GM19324 (cell line): ENCODE results near the gene CACNA2D4.

Source experiments
- ATAC-seq: cut with Tn5 transposase; IDR thresholded peaks from one replicate; pipeline ENCODE4 v1.9.1; 2021; ENCODE audit warnings: mild to moderate bottlenecking, moderate library complexity; ENCODE audit not compliant: unreplicated experiment, low FRiP score

Gene CACNA2D4

GRCh38 chr12:1873531-1874510, 44.6 kb downstream of the CACNA2D4 start:
- ATAC-seq = no peak

GRCh38 chr12:1872448-1872847, 46.0 kb downstream of the CACNA2D4 start:
- no peak for ATAC-seq

DNA sequence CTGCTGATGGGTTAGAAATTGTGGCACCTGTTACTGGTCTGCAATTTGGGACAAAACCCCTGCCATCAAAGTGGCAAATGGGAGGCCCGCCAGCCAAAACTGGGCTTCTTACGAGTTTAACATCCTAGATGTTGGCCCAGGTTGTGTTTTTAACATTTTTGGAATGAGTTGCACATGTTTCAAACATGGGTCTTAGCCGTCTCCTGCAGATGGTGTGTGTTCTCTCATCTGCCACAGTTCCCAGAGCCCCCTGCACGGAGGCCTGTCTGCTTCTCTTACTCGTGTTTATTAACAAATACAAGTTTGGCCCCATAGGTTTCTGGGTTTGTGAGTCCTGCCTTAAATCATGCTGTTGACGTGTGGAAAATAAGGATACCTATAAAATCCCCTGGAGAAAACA, 46.5 kb downstream of the CACNA2D4 start:
- ATAC-seq = no peak

- no peak for ATAC-seq
These were observed 47.2 kb downstream of the CACNA2D4 start for GRCh38 chr12:1870998-1871917.

DNA sequence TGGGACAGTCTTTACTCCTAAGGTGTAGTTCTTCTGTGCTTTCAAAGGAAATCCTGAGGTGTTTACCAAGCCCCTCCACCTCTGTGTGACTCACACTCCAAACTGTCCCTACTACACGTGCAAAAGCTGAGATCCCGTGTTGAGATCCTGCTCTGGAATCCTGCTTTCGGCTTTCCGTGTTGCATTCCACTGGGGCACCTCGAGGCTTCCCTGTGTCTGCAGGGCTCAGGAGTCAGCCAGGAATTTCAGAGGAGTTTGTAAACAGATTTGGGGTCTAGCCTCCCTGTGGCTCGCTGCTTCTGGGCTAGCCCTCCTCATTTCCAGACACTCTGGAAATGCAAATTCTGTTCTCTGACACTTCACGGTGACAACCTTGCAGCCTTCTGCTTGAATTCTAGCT, 48.4 kb downstream of the CACNA2D4 start:
- ATAC-seq = no peak

DNA sequence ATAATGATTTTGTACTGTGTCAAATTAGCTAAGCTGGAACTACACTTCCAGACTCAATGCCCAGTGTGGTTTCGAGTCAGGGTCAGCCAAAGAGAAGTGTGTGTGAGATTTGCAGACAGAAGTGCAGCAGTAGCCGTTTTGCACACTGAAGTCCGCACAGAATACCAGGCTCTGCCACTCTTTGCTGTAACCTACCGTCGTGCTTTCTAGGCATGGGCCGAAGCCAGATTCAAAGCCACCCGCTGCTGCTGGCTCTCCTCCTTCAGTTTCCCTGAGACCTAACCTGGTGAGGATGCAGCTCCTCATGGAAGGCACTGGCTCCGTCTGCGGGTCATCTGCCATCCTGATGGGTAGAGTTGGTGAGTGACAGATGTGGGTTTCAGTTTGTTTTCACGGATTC, 49.3 kb downstream of the CACNA2D4 start:
- no peak for ATAC-seq

GRCh38 chr12:1865284-1865866, 53.1 kb downstream of the CACNA2D4 start:
- no peak for ATAC-seq

DNA sequence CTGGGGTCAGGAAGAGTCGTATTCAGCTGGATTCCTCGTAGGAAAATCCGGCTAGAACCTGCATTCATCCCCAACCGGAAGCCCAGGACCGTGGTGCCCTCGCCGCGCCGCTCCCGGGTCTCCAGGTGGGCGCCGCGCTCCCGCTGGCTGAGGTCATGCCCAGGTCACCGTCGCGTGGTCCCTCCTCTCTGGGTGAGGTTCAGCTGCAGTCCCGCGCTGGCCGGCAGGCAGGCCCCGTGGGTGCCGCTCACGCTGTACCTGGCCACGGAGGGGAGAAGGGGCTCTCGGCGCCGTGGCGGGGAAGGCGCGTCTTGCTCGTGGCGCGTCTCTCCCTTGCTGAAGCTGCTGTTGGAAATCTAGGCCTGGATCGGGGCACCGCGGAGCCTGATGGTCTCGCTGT, 53.6 kb downstream of the CACNA2D4 start:
- no peak for ATAC-seq

GRCh38 chr12:1864456-1864855, 54.0 kb downstream of the CACNA2D4 start:
- ATAC-seq = no peak

GRCh38 chr12:1863823-1864222, 54.6 kb downstream of the CACNA2D4 start:
- ATAC-seq = no peak

DNA sequence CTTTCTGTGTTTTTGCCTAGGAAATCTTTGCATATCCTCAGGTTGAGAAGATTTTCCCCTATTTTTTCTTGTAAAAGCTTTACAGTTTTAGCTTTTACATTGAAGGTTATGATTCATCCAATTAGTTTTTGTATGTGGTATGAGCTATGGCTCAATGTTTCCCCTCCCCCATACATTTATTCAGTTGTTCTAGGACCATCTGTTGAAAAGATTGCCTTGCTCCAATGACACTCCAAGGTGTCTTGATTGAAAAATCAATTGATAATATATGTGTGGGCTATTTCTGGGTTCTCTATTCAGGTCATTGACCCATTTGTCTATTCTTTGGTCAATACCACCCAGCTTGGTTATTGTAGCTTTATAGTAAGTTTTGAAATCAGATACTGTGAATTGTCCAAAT, 55.5 kb downstream of the CACNA2D4 start:
- no peak for ATAC-seq

GRCh38 chr12:1859643-1860042, 58.8 kb downstream of the CACNA2D4 start:
- ATAC-seq = no peak

GRCh38 chr12:1858456-1858855, 60.0 kb downstream of the CACNA2D4 start:
- ATAC-seq = no peak

DNA sequence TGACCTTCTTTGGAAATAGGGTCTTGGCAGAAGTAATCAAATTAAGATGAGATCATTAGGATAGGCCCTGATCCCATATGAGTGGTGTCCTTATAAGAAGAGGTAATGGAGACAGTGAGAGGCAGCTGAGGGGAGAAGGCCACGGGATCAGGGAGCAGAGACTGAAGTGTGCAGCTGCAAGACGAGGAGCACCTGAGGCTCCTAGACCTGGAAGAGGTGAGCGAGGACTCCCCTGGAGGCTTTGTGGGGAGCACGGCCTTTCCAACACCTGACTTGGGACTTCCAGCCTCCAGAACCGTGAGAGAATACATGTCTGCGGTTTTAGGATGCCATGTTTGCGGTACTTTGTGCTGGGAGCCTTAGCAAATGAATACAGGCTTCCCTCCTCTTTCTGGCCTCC, 60.6 kb downstream of the CACNA2D4 start:
- ATAC-seq = no peak

DNA sequence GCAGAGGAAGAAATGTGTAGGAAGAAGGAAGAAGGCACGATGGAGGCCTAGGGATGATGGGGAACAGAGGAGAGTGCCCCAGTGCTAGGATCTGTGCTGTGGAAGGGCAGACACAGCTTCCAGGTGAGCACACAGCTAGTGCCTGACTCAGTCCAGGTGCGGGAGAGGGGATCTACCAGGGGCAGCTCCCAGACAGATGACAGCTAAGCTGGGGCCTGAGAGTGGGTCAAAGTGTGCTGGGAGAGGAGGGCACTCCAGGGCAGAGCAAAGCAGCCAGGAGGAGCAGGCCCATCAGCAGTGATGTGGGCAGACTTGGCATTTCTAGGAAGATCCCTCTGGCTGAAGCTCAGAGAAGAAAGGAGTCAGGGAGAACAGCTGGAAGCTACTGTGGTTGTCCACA, 61.4 kb downstream of the CACNA2D4 start:
- ATAC-seq = no peak

DNA sequence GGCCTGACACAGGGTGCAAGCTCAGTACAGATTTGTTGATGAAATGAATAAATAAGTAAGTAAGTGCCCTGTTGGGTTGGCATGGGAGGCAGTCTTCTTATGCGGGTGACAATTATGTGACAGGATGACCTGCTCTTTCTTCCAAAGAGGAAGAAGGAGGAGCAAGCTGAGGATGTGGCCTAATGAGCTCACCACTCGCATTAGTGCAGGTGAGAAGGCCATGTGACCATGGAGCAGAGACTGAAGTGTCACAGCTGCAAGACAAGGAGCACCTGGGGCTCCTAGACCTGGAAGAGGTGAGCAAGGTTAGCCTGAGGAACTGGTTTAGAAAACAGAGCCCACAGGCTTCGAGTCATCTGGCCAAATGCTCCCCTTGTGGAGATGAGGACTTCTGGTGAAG, 63.2 kb downstream of the CACNA2D4 start:
- no peak for ATAC-seq

DNA sequence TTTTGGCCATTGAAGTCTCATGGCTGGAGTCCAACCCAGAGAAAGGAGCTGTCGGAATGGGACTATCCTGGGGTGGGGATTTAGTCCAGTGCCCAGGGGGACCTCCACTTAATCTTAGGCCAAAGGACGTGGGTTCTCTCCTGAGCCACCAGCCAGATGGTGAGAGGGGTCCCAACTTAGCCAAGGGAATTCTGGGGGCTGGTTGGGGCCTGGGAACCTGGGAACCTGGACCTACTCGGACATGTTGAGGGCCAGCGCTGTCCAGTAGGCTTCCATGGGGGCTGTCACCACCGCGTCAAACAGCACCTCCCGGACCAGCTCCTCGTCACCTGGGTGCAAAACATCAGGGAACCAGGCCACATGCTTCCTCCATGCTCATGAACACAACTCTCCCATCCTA, 64.7 kb downstream of the CACNA2D4 start:
- ATAC-seq = no peak

GRCh38 chr12:1852076-1852475, 66.4 kb downstream of the CACNA2D4 start:
- no peak for ATAC-seq

DNA sequence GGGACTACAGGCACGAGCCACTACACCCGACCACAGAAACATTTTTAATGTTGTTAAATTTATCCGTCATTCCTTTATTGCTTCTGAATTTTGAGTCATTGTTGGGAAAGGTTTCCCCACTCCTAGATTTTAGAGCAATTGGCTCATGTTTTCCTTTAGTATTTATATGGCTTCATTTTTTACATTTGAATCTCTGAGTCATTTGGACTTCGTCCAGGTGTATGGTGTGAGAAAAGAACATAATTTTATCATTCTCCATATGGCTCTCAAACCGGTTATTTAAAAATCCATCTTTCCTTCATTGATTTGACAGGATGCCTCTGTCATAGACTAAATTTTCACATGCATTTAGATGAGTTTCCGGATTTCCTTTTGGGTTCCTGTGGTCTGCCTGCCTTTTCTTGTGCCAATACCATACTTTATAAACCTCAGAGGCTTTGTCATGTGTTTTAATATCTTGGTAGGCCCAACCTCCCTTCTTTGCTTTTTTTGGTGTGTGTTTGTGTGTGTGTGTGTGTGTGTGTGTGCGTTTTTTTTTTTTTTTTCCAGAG, 67.2 kb downstream of the CACNA2D4 start:
- ATAC-seq = no peak

DNA sequence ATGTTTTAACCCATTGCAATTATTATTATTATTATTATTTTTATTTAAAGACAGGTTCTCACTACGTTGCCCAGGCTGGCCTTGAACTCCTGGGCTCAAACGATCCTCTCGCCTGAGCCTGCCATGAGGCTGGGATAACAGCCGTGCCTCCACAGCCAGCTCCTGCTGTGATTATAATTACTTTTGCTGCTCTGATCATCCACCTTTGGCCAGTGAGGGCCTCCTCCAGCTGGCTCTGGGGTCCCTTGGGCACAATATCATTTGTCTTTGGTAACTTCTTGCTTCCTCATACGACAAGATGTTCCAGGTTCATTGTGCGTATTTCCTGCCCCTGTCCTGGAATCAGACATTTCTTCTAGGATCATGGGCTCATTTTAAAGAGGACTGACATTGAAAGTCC, 69.7 kb downstream of the CACNA2D4 start:
- ATAC-seq = no peak

DNA sequence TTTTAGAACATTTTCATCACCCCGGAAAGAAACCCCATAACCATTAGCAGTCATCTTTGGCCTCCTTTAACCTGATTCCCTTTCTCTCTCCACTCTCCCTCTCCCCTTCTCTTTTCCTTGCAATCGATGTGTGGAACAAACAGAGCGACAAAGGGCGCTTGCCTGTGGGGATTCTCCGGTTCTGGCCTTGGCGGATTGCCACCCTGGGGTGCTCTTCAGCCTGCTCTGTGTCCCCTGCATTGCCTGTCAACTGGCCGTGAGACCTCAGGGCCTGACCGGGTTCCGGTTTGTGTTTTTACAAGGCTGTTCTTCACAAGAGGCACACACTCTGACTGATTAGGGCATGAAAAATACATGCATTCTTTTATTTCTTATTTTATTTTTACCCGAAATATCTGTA, 70.3 kb downstream of the CACNA2D4 start:
- no peak for ATAC-seq
